ENCODE data around the gene CYB561.

CYB561 gene

GRCh38 chr17:63445954-63446752 lies at the start of gene CYB561:
Gene CYB561 (minus strand): TSS chr17:63446306. CDS start chr17:63437547, 8,759 bp downstream.
- DNase-seq (ENCODE audit: low read depth) = peak; percentile 38

- no peak for DNase-seq (ENCODE audit: low read depth)
Measured at GRCh38 chr17:63495491-63495890, 49.4 kb upstream of the CYB561 start.

GRCh38 chr17:63494300-63494928 lies 48.3 kb upstream of the CYB561 start:
- DNase-seq (ENCODE audit: low read depth) = no peak

GRCh38 chr17:63493411-63493810 lies 47.3 kb upstream of the CYB561 start:
- no peak for DNase-seq (ENCODE audit: low read depth)

- DNase-seq (ENCODE audit: low read depth) = no peak
Measured at GRCh38 chr17:63492940-63493339, 46.8 kb upstream of the CYB561 start.

- no peak for DNase-seq (ENCODE audit: low read depth)
Measured at GRCh38 chr17:63491977-63492618, 46.0 kb upstream of the CYB561 start.

GRCh38 chr17:63491413-63491812 lies 45.3 kb upstream of the CYB561 start:
- no peak for DNase-seq (ENCODE audit: low read depth)

- no peak for DNase-seq (ENCODE audit: low read depth)
Measured at GRCh38 chr17:63490858-63491400, 44.8 kb upstream of the CYB561 start.

GRCh38 chr17:63490329-63490728 lies 44.2 kb upstream of the CYB561 start:
- DNase-seq (ENCODE audit: low read depth) = no peak

GRCh38 chr17:63489291-63489690 lies 43.2 kb upstream of the CYB561 start:
- DNase-seq (ENCODE audit: low read depth) = no peak

- no peak for DNase-seq (ENCODE audit: low read depth)
Measured at GRCh38 chr17:63488851-63489250, 42.7 kb upstream of the CYB561 start.

GRCh38 chr17:63487014-63487339 lies 40.9 kb upstream of the CYB561 start:
- DNase-seq (ENCODE audit: low read depth) = no peak

GRCh38 chr17:63486317-63487013 lies 40.4 kb upstream of the CYB561 start:
- DNase-seq (ENCODE audit: low read depth) = no peak

GRCh38 chr17:63483655-63484575 lies 37.8 kb upstream of the CYB561 start:
- DNase-seq (ENCODE audit: low read depth) = no peak

GRCh38 chr17:63483038-63483437 lies 36.9 kb upstream of the CYB561 start:
- DNase-seq (ENCODE audit: low read depth) = no peak

GRCh38 chr17:63482509-63482908 lies 36.4 kb upstream of the CYB561 start:
- no peak for DNase-seq (ENCODE audit: low read depth)

GRCh38 chr17:63481488-63481870 lies 35.4 kb upstream of the CYB561 start:
- DNase-seq (ENCODE audit: low read depth) = no peak

- DNase-seq (ENCODE audit: low read depth) = no peak
Measured at GRCh38 chr17:63480826-63481487, 34.9 kb upstream of the CYB561 start.

- DNase-seq (ENCODE audit: low read depth) = no peak
Measured at GRCh38 chr17:63480192-63480784, 34.2 kb upstream of the CYB561 start.

GRCh38 chr17:63479495-63480184 lies 33.5 kb upstream of the CYB561 start:
- no peak for DNase-seq (ENCODE audit: low read depth)

Measured in GM04504 (cell line).